Ovary (tissue), 9 donors: ENCODE measurements around the gene CIZ1. TPM values are rescaled to one million over a fixed set of nuclear protein-coding genes. Genes with fewer than 3 reads are reported as not detected.

ENCODE experiments used
- DNase-seq, 5 donors: peaks; one replicate each; pipeline ENCODE4 v3.0.0-alpha.2; 2019 to 2020
- H3K27ac ChIP-seq, 2 donors: fragments of 200-600 bp; one replicate each; pipeline versions ENCODE4 v1.5.1 to v1.8.0; 2019 to 2022
- H3K27me3 ChIP-seq: fragments of 200-600 bp; one replicate; pipeline ENCODE4 v1.8.0; 2022
- H3K36me3 ChIP-seq: fragments of 200-600 bp; sonication (generic); one replicate; pipeline ENCODE4 v1.5.1; 2019
- H3K4me1 ChIP-seq: one replicate; pipeline ENCODE4 v1.8.1; 2013; ENCODE audit warnings: mild to moderate bottlenecking, moderate library complexity; ENCODE audit not compliant: insufficient read depth
- H3K4me3 ChIP-seq: fragments of 200-600 bp; sonication (generic); one replicate; pipeline ENCODE4 v1.5.1; 2017
- H3K9me3 ChIP-seq, 2 donors: fragments of 200-600 bp in 1 of 2; sonication (generic) in 1 of 2; one replicate each; pipeline versions ENCODE4 v1.5.1 to v1.8.1; 2013 to 2019; ENCODE audit warnings: mild to moderate bottlenecking in 1 of 2, moderate library complexity in 1 of 2
- EP300 ChIP-seq: sonication (generic); formaldehyde crosslinking; IDR thresholded peaks from one replicate; pipeline ENCODE4 v1.6.1; 2017; ENCODE audit warnings: antibody characterized with exemption
- POLR2A ChIP-seq: fragments of 450-650 bp; IDR thresholded peaks from one replicate; pipeline ENCODE4 v1.6.1; 2017; ENCODE audit warnings: antibody characterized with exemption, mild to moderate bottlenecking, moderate library complexity
- WGBS, 3 donors: extraction: QIAGEN DNeasy Blood & Tissue Kit in 1 of 3; methylation state at CpG; one replicate each; pipeline versions ENCODE4 v1.1.5 to v1.1.7; 2013 to 2017; 5-methylcytosine and 5-hydroxymethylcytosine counted together
- intact Hi-C, 4 donors: fragments of 100-400 bp; cut with DNase I; formaldehyde crosslinking; loops; one replicate each; pipeline versions ENCODE4 v1.11.0 to v1.15.1; 2022 to 2023
- polyA plus RNA-seq, 2 donors: library from polyadenylated mRNA; stranded (reverse); fragments of 200-250 nt in 1 of 2; fragments of 350-450 nt in 1 of 2; fragmentation: Illumina TruSeq in 1 of 2; extraction: RNeasy Lipid Tissue Mini Kit (QIAGEN cat#74804) in 1 of 2; gene quantifications; one replicate each; pipeline ENCODE4 v1.2.3, GENCODE V29; 2013 to 2014
- total RNA-seq, 7 donors: library from RNA; depleted of rRNA in 2 of 7; stranded (reverse); fragments of >200 nt in 2 of 7; fragmentation: NEBNext Ultra II Directional in 3 of 7; extraction: Animal tissue kit (Norgen Biotek cat#: 25700) in 3 of 7; gene quantifications; one replicate each; pipeline versions ENCODE4 v1.1.0 to v1.2.4, GENCODE V29; 2016 to 2023
- TF ChIP-seq, protein P1 (sequence below), 3 donors: fragments of 450-650 bp in 2 of 3; fragments of 200-600 bp in 1 of 3; IDR thresholded peaks; one replicate each; pipeline versions ENCODE4 v1.5.1 to v1.8.0; 2016 to 2022; ENCODE audit warnings: antibody characterized with exemption in 3 of 3, mild to moderate bottlenecking in 1 of 3
- donor health status: DM: no; HTN: no; CAD: no; lungs with moderate emphysema.
- donor health status: DM: no; HTN: no; CAD: no.
- donor health status: Bipolar disorder and iron deficiency.
- donor health status: DM: yes; HTN: yes; CAD: no.
- donor health status: DM: no; HTN: no; CAD: no.
- donor health status: DM: yes; HTN: yes; CAD: no.

Gene CIZ1
- total and polyA plus RNA-seq, 9 donors, result 53.1 to 185 (median 138) TPM

DNA sequence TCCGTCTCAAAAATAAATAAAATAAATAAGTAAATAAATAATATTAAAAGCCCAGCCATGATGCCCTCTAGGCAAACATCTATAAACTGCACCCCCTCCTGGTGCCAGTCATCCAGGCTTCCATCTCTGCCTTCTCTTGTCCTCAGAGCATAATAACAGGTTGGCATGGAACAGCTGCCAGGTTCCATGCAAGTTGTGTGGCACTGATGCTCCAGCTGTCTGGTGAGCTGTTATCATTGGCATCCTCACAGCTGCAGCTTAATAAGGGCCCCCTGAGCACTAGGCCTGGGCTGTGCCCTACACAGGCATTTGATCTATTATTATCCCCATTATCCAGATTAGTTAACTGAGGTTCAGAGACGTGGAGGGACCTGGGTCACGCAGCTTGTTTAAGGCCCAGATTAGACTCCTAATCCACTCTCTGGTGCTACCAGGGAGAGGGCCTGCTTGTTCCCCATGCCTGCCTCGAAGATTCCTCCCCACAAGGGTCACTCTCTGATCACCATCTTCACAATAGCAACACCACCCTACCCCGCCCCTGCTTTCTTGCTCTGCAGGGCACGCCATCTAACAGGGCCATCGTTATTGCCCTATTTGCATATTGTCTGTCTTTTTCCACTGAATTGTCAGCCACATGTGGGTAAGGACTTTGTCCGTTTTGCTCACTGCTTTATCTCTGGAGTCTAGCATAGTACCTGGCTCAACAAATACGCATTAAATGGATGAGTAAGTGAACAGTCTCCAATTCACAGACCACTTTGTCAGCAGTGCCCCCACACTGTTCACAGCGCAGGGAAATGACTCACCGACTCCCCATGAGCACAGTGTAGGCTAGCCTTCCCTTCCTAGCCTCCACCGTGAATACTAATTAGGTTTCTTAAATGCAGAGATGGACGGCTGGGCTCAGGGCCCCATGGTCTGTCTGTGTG lies 10.3 kb upstream of the CIZ1 start:
- 83 to 86% (median 83%) methylated on average over 13 of the region's 13 CpGs for WGBS, 3 donors
- H3K27me3 ChIP-seq, result no peaks in the 10 kb centered on the region
- DNase-seq, result no peak
- no peak overlapping the region for H3K27ac ChIP-seq
- H3K4me1 ChIP-seq, result peaks cover 4% of the 10 kb centered on the region
- H3K4me3 ChIP-seq, result no peak overlapping the region
- no peaks in the 10 kb centered on the region for H3K9me3 ChIP-seq
- no peaks in the 10 kb centered on the region for H3K36me3 ChIP-seq
- TF ChIP-seq, protein P1, sequence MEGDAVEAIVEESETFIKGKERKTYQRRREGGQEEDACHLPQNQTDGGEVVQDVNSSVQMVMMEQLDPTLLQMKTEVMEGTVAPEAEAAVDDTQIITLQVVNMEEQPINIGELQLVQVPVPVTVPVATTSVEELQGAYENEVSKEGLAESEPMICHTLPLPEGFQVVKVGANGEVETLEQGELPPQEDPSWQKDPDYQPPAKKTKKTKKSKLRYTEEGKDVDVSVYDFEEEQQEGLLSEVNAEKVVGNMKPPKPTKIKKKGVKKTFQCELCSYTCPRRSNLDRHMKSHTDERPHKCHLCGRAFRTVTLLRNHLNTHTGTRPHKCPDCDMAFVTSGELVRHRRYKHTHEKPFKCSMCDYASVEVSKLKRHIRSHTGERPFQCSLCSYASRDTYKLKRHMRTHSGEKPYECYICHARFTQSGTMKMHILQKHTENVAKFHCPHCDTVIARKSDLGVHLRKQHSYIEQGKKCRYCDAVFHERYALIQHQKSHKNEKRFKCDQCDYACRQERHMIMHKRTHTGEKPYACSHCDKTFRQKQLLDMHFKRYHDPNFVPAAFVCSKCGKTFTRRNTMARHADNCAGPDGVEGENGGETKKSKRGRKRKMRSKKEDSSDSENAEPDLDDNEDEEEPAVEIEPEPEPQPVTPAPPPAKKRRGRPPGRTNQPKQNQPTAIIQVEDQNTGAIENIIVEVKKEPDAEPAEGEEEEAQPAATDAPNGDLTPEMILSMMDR (IDR thresholded peaks at IDR 0.05), result no peak
- no peak for TF ChIP-seq EP300
- TF ChIP-seq POLR2A, result no peak
- intact Hi-C loops, result no loop called here

DNA sequence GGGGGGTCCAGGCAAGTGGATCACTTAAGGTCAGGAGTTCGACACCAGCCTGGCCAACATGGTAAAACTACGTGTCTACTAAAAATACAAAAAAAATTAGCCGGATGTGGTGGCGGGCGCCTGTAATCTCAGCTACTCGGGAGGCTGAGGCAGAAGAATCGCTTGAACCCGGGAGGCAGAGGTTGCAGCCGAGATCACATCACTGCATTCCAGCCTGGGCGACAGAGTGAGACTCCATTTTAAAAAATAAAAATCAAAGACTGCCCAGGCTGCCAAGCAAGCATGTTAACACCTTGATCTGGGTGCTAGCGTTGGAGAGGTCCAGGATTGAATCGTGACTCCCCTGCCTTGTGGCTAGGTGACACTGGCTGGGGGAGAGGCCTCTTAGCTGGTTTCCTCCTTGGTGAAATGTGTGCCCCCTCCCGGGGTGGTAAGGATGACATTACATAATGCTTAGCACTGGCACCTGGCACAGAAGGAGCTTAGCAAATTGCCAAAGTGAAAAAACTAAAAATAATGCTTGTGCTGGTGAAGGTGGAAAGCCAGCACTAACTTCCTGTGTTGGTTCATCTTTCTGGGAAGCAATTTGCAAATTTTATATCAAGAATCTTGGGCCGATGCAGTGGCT lies 2.2 kb upstream of the CIZ1 start:
- Histone ChIP-seq H3K36me3 (no peaks in the 10 kb centered on the region), H3K27me3 (no peaks in the 10 kb centered on the region), H3K4me1 (peaks cover 6% of the 10 kb centered on the region), H3K27ac (peak overlapping the region in 1 of 2 donors; percentile 48), H3K4me3 (no peak overlapping the region), H3K9me3 (no peaks in the 10 kb centered on the region)
- 80 to 85% (median 81%) methylated on average over 14 of the region's 14 CpGs for WGBS, 3 donors
- TF ChIP-seq, protein P1 (IDR thresholded peaks at IDR 0.05), result no peak
- TF ChIP-seq POLR2A, result no peak
- TF ChIP-seq EP300, result no peak
- no peak for DNase-seq
- intact Hi-C loops, result no loop called here

DNA sequence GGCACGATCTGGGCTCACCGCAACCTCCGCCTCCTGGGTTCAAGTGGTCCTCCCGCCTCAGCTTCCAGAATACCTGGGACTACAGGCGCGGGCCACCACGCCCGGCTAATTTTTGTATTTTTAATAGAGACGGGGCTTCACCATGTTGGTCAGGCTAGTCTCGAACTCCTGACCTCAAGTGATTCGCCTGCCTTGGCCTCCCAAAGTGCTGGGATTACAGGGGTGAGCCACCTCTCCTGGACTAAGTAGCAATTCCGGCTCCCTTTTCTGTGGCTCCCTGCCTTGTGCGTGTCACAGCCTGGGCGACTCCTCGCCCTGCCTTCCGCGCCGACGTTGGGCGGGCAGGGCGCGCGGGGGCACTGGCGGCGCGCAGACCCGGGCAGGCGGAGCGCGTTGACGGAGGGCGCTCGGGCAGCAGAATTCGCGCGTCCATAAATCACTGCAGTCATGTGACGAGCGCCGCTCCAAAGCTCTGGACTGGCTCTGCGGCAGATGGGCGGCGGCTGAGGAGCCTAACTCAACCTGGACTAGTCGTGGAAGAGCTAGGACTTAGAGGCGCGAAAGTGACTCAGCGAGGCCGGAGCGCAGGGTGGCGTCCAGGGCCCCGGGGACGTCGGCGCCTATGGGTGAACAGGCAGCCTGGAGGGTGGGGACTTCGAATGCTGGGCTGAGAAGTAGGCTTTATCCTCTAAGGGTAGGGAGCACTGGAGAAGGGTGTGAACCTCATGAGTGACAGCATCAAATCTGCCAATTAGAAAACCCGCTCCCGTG lies 1.4 kb upstream of the CIZ1 start:
- peak overlapping the region; percentile 78 for H3K4me3 ChIP-seq
- 9 to 14% (median 13%) methylated on average over 56 of the region's 56 CpGs for WGBS, 3 donors
- TF ChIP-seq EP300 (no peak), POLR2A (no peak)
- TF ChIP-seq, protein P1 (IDR thresholded peaks at IDR 0.05), result peak in 1 of 3 donors; percentile 49
- peaks cover 6% of the 10 kb centered on the region for H3K4me1 ChIP-seq
- intact Hi-C loops, result no loop called here
- H3K27ac ChIP-seq, result peak overlapping the region in 1 of 2 donors; percentile 48
- no peaks in the 10 kb centered on the region for H3K27me3 ChIP-seq
- H3K9me3 ChIP-seq, result no peaks in the 10 kb centered on the region
- H3K36me3 ChIP-seq, result no peaks in the 10 kb centered on the region
- DNase-seq, result peak; percentile 73 to 86 (median 77)
